Measurements from ENCODE around the gene TBC1D20. TPM values are rescaled to one million over a fixed set of nuclear protein-coding genes. Genes with fewer than 3 reads are reported as not detected.

TBC1D20 gene
- total RNA-seq, 1 donor from 2014 or later, result 40.6 TPM

- Histone ChIP-seq H3K27ac (ENCODE audit: low read depth, low read length) (no peak overlapping the region), H3K36me3 (ENCODE audit: insufficient read depth, low read length) (peaks cover 21% of the 10 kb centered on the region), H3K4me2 (ENCODE audit: low read length) (no peak overlapping the region), H3K27me3 (ENCODE audit: insufficient read depth, low read length) (no peaks in the 10 kb centered on the region), H3K9me3 (ENCODE audit: insufficient read depth, low read depth, low read length) (no peaks in the 10 kb centered on the region), H3K4me3 (ENCODE audit: insufficient read depth, low read depth, low read length) (no peak overlapping the region), H3K4me1 (ENCODE audit: insufficient read depth, low read length) (no peaks in the 10 kb centered on the region), H2AFZ (ENCODE audit: low read depth, low read length) (no peak overlapping the region), H3K9ac (ENCODE audit: low read length) (no peak overlapping the region), H3K79me2 (ENCODE audit: insufficient read depth, low read length) (no peaks in the 10 kb centered on the region), H4K20me1 (ENCODE audit: insufficient read depth, low read length) (peaks cover 26% of the 10 kb centered on the region)
- Mint-ChIP-seq H3K27me3 (ENCODE audit: low read depth, unreplicated experiment) (no peaks in the 10 kb centered on the region), H3K36me3 (ENCODE audit: low read depth, unreplicated experiment) (peaks cover 26% of the 10 kb centered on the region), H3K9me3 (ENCODE audit: unreplicated experiment) (no peaks in the 10 kb centered on the region), H3K4me1 (ENCODE audit: low read depth, unreplicated experiment) (peaks cover 18% of the 10 kb centered on the region), H3K27ac (ENCODE audit: unreplicated experiment) (no peak overlapping the region), H3K4me3 (ENCODE audit: unreplicated experiment) (no peak overlapping the region)
- DNase-seq (ENCODE audit: low read depth), result peak; percentile 52
- no peak for TF ChIP-seq EZH2 (IDR thresholded peaks at IDR 0.05; ENCODE audit: insufficient read depth, low read length)
- TF ChIP-seq, protein P1, sequence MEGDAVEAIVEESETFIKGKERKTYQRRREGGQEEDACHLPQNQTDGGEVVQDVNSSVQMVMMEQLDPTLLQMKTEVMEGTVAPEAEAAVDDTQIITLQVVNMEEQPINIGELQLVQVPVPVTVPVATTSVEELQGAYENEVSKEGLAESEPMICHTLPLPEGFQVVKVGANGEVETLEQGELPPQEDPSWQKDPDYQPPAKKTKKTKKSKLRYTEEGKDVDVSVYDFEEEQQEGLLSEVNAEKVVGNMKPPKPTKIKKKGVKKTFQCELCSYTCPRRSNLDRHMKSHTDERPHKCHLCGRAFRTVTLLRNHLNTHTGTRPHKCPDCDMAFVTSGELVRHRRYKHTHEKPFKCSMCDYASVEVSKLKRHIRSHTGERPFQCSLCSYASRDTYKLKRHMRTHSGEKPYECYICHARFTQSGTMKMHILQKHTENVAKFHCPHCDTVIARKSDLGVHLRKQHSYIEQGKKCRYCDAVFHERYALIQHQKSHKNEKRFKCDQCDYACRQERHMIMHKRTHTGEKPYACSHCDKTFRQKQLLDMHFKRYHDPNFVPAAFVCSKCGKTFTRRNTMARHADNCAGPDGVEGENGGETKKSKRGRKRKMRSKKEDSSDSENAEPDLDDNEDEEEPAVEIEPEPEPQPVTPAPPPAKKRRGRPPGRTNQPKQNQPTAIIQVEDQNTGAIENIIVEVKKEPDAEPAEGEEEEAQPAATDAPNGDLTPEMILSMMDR (IDR thresholded peaks at IDR 0.05; ENCODE audit: insufficient read depth, low read depth, low read length), result peak; percentile 43
- no peak for FAIRE-seq
Observed at GRCh38 chr20:431012-431904, 31.1 kb downstream of the TBC1D20 start.

DNA sequence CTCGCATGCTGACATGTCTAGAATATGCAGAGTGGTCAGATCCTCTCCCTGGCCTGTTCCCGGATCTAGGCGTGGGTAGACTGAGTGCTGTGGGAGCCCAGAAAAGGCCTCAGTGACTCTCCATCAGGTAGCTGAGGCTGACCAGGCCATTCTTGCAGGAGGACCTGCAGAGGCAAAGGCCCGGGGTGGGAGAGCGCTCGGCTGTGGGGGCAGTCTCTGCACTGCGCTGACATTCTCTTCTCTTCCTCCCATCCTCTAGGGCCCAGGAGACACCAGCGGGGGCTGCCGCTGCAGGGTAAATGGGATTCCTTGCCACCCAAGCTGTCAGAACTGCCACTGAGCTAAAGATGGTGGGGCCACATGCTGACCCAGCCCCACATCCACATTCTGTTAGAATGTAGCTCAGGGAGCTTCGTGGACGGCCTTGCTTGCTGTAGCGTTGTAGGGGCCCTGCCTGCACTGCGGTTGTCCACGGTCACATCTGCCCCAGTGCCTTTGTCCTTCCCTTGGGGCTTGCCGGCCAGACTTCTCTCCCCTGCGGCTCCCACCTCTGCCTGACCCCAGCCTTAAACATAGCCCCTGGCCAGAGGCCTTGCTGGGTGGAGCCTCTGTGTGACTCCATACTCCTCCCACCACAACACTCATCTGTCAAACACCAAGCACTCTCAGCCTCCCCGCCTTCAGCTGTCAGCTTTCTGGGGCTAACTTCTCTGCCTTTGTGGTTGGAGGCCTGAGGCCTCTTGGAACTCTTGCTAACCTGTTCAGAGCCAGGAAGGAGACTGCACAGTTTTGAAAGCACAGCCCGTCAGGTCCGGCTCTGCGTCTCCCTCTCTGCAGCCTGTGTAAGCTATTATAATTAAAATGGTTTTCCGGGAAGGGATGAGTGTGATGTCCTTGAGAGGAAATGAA is 32.0 kb downstream of the TBC1D20 start:
- DNase-seq (ENCODE audit: low read depth) (no peak), FAIRE-seq (no peak)
- Mint-ChIP-seq H3K27ac (ENCODE audit: unreplicated experiment) (no peak overlapping the region), H3K4me1 (ENCODE audit: low read depth, unreplicated experiment) (peaks cover 18% of the 10 kb centered on the region), H3K4me3 (ENCODE audit: unreplicated experiment) (no peak overlapping the region), H3K36me3 (ENCODE audit: low read depth, unreplicated experiment) (peaks cover 19% of the 10 kb centered on the region), H3K27me3 (ENCODE audit: low read depth, unreplicated experiment) (no peaks in the 10 kb centered on the region), H3K9me3 (ENCODE audit: unreplicated experiment) (no peaks in the 10 kb centered on the region)
- no peak for TF ChIP-seq EZH2 (IDR thresholded peaks at IDR 0.05; ENCODE audit: insufficient read depth, low read length)
- TF ChIP-seq, protein P1 (IDR thresholded peaks at IDR 0.05; ENCODE audit: insufficient read depth, low read depth, low read length), result no peak
- Histone ChIP-seq H3K79me2 (ENCODE audit: insufficient read depth, low read length) (no peaks in the 10 kb centered on the region), H3K4me2 (ENCODE audit: low read length) (no peak overlapping the region), H3K4me1 (ENCODE audit: insufficient read depth, low read length) (no peaks in the 10 kb centered on the region), H3K27me3 (ENCODE audit: insufficient read depth, low read length) (no peaks in the 10 kb centered on the region), H4K20me1 (ENCODE audit: insufficient read depth, low read length) (peaks cover 26% of the 10 kb centered on the region), H3K9me3 (ENCODE audit: insufficient read depth, low read depth, low read length) (no peaks in the 10 kb centered on the region), H3K9ac (ENCODE audit: low read length) (no peak overlapping the region), H3K4me3 (ENCODE audit: insufficient read depth, low read depth, low read length) (no peak overlapping the region), H3K27ac (ENCODE audit: low read depth, low read length) (no peak overlapping the region), H3K36me3 (ENCODE audit: insufficient read depth, low read length) (peaks cover 14% of the 10 kb centered on the region), H2AFZ (ENCODE audit: low read depth, low read length) (no peak overlapping the region)

All from astrocyte (in vitro differentiated cells and primary cell).